PFSK-1 (cell line): ENCODE results near the gene C16orf87.

Experiments
- FOXP2 ChIP-seq: optimal IDR thresholded peaks from 2 replicates; pipeline ENCODE3; 2011; ENCODE audit warnings: borderline replicate concordance, control low read depth, inconsistent platforms; ENCODE audit not compliant: insufficient read depth; ENCODE audit errors: extremely low read length, extremely low read depth
- POLR2AphosphoS5 ChIP-seq: IDR thresholded peaks from 2 replicates; pipeline ENCODE4 v1.6.1; 2012; ENCODE audit warnings: low read depth, mild to moderate bottlenecking, control low read depth, low read length, moderate library complexity
- REST ChIP-seq, 2 experiments: IDR thresholded peaks; 2 replicates each; pipeline versions ENCODE4 v1.6.1 to v1.8.0; 2011 to 2012; ENCODE audit warnings: low read depth in 2 of 2, low read length in 2 of 2, control low read depth in 1 of 2, inconsistent platforms in 1 of 2, mild to moderate bottlenecking in 1 of 2, moderate library complexity in 1 of 2; ENCODE audit not compliant: insufficient read depth in 1 of 2
- SIN3A ChIP-seq: IDR thresholded peaks from 2 replicates; pipeline ENCODE4 v1.6.1; 2012; ENCODE audit warnings: mild to moderate bottlenecking, low read length, moderate library complexity, borderline replicate concordance; ENCODE audit not compliant: insufficient read depth

GRCh38 chr16:46801428-46802049, 29.4 kb downstream of the C16orf87 start:
- no peak for TF ChIP-seq POLR2AphosphoS5
- no peak for TF ChIP-seq REST (IDR thresholded peaks at IDR 0.05; ENCODE audit: insufficient read depth in 1 of 2, low read depth in 2 of 2, low read length in 2 of 2)
- no peak for TF ChIP-seq FOXP2
- TF ChIP-seq SIN3A: no peak
